ENCODE measurements around the gene HSPA12A.

HSPA12A gene

GRCh38 chr10:116667484-116667883 lies 74.9 kb downstream of the HSPA12A start:
- no peak for DNase-seq

GRCh38 chr10:116665541-116666125 lies 76.7 kb downstream of the HSPA12A start:
- DNase-seq, result no peak

DNA sequence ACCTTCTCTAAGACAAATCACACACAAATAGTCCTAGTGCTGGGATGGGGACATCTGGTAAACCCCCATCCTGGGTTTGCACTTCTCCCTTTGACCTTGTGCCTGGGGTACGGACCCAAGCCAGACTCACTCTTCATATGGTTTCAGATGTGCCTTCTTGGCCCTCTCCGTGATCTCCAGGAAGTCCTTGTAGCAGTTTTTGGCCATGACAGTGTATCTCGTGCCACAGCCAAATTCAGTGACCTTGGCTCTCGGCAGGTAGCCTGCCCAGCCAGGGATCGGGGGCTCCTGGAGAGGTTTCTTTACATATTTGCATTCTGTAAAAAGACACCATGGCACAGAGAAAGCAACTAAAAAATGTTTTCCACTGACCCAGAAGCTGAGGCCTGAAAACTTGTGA lies 77.7 kb downstream of the HSPA12A start:
- DNase-seq, result no peak

- no peak for DNase-seq
Measured at GRCh38 chr10:116663342-116663741, 79.0 kb downstream of the HSPA12A start.

DNA sequence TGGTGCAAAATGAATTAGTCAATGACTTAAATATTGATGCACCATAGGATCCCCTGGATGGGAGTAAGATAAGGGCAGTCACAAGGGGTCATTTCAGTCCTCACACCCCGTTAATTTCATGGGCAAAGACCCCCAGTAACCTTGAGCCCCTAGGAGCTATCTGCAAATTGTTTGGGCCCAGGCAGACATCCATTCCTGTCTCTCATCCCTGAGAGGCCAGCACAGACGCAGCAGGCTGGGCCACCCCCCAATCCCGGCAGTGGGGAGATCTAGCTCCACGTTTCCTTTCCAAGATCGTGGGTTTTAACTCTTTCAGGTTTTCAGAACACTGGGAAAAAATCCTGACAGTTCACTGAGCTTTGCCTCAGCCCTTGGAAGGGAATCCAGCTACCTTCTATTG lies 81.5 kb downstream of the HSPA12A start:
- DNase-seq, result no peak

GRCh38 chr10:116659049-116659670 lies 83.2 kb downstream of the HSPA12A start:
- no peak for DNase-seq

GRCh38 chr10:116657863-116658551 lies 84.4 kb downstream of the HSPA12A start:
- no peak for DNase-seq

DNA sequence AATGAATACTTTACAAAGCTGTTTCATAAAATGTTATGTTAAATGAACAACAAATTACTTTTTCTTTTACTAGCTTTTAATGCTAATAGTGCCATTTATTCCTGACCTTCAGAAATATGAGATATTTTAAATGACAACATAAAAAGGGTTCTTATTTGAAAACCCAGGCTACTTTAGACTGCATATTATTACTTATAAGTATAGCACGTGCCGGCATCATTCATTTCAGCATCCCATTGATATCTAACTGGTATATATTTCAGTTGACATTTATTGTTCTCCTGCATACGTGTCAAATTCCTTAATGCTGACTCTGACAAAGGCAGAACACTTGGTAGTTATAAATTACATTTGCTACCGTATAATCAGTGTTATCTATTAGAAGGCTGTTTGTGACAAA lies 86.3 kb downstream of the HSPA12A start:
- DNase-seq, result no peak

DNA sequence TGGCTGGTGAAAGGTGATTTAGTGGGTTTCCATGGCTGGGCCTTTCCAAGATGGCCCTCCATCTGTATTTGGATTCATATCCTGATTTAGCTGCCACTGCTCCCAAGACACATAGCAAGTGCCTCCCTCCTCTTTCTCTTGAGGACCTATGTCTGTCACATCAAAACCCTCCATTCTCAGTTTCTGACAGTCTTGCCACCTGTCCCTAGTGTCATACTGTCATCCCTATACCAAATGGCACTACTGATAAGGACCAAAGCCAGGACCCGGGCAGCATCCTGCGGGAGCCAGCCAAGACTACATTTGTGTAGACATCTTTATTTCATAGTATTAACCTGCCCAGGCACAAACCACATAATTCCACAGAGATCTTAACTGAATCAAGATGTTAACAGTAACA lies 86.8 kb downstream of the HSPA12A start:
- DNase-seq, result no peak

- no peak for DNase-seq
Measured at GRCh38 chr10:116654816-116655215, 87.5 kb downstream of the HSPA12A start.

DNA sequence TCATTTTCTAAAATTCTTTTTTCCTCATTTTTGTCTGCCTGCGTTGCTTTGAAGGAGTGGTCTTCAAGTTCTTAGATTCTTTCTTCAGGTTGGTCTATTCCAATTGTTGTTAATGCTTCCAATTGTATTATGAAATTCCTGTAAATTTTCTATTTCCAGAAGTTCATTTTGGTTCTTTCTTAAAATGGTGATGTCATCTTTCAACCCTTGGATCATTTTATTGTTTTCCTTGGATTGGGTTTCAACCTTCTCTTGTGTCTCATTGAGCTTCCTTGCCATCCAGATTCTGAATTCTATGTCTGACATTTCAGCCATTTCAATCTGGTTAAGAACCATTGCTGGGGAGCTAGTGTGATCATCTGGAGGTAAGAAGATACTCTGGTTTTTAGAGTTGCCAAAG lies 88.5 kb downstream of the HSPA12A start:
- no peak for DNase-seq

DNA sequence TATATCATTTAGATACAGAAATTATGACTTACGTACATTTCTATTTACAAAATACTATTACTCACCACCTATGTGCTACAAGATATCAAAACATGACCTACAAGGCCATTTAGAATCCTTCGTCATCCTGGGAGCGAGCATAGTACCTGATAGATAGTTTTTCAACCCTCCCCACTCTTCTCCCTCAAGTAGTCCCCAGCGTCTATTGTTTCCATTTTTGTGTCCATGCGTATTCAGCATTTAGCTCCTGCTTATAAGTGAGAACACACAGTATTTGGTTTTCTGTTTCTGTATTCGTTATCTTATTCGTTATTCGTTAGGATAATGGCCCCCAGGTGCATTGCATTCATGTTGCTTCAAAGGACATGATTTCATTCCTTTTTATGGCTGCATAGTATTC lies 93.5 kb downstream of the HSPA12A start:
- DNase-seq, result no peak

DNA sequence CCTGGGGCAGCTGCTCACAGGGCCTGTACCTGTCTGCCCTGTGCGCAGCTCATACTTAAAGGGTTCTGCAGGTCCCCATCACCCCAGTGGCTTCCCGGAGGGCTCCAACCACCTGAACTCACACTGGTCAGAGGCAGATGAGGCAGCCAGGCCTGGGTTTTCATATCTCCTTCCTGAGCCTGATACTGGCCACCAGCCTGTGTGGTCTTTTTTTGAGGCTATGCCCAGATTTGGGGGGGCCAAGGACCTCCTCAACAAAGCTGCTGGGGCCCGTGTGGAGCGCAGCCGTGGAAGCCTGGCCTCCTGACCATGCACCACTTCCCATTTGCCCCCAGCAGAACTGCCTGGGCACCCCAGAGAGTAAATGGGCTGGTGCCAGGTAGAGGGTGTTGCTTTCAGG lies 95.9 kb downstream of the HSPA12A start:
- DNase-seq, result no peak

DNA sequence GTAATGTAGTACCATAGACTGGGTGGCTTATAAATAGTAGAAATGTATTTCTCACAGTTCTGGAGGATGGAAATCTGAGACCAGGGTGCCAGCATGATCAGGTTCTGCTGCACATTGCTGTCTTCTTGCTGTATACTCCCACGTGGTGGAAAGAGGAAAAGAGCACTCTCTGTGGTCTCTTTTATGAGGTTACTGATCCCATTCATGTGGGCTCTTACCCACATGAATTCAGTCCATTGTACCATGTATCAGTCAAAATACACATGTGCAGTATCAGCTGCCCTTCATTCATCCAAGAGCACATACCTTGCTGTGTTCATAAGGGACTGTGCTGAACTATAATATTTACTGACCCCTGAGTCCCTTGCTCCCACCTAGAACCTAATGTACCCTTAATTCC lies 104.5 kb downstream of the HSPA12A start:
- DNase-seq, result no peak

DNA sequence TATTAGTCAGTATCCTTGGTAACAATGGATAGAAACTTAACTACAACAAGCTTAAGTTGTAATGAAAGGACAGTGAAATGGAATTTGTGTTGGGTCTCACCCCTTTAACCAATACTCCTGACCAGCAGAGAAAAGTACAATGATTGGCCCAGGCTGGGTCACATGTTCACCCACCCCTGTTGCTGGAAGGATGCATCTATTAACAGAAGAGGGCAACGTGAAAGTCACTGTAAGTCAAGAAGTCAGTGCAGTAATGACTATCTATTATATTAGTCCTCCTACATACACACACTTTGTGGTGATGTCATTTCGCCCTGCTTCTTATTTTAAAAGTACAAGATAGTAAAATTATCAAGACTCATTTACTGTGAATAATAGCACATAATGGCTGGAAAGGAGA lies 105.4 kb downstream of the HSPA12A start:
- DNase-seq, result no peak

DNA sequence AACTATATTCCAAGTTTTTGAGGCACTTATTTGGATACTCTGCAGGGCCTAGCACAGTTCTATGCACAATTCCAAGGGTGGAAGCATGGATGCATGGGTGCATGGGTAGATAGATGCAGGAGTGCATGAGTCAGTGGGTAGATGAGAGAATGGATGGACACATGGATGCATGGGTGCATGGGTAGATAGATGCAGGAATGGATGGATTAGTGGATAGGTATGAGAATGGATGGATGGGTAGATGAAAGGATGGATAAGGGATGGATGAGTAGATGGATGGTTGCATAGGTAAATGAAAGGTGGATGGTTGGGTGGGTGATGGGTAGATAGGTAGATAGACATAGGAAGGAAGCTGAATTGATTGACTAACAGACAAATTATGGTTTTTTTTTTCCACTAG lies 106.0 kb downstream of the HSPA12A start:
- DNase-seq, result no peak

DNA sequence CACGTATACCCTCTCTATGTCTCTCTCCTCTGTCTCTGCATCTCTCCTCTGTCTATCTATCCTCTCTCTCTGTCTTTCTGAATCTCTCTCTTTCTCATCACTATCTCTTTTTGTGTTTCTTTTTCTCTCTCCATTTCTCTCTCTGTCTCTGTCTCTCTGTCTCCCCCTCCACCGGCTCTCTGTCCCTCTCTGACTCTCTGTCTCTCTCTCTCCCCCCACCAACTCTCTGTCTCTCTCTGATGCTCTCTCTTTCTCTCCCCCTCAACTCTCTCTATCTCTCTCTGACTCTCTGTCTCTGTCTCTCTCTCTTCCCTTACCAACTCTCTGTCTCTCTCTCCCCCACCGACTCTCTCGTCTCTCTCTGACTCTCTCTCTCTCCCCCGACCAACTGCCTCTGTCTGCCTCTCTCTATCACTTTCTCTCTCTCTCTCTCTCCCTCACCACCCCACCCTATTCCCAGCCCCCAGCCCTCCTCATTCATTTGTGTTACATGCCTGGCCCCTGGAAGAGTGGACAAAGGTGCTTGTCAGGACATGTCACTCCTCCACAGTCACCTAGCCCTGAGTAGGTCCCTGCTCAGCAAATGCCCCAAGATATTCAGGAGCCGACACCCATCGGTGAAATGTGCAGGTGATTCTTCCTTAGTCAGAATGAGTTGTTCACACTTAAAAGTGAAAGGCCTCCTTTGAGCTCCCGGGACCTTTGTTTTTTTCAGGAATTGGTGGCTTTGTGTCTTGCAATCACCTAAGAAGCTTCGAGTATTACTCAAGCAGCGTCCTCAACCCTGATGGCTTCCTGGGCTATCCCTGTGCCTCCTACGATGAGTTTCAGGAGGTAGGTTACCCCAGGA lies 108.0 kb downstream of the HSPA12A start:
- no peak for DNase-seq

DNA sequence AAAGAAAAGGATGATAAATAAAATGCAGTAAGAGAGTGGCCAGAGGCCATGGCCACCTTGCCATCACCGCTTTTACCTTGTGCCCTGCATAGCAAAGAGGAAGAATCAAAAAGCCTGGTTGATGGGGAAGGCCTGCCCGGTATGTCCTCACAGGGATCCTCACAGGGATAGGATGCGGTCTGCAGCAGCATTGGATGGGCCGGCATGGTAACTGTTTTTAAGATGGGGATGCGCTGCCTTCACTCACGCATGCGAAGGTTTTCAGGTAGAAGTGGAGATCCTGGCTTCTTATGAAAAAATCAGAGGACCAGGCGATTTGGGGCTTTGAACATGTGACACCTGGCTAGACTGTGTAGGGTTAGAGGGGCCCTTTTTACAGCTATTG lies 109.2 kb downstream of the HSPA12A start:
- DNase-seq, result no peak

DNA sequence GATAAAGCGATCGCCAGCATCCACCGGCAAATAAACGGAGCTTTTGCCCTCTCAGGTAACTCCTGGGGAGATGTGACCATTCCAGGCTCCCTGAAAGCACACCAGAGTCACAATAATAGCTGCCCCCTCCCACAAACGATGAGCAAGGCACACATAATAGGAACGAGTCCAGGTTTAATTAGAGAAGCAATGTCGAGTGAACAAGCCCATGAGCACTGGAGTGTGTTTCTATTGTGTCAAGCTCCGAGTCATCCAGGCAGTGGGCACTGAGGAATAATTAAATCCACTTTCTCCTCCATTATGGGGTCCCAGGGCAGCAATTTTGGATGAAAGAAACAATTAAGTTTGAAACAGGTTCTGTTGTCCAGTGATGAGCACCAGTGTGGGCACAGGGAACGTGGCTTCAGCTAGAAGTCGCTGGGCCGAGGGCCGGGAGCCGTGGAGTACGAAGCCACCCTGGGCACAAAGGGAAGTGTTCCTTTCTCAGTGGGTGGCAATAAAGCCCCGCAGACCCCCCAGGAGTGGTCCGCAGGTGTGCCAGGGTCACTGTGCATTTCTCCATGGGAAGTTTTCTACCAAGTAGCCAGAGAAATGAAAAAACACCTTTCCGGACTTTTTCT lies 109.7 kb downstream of the HSPA12A start:
- DNase-seq, result no peak

DNA sequence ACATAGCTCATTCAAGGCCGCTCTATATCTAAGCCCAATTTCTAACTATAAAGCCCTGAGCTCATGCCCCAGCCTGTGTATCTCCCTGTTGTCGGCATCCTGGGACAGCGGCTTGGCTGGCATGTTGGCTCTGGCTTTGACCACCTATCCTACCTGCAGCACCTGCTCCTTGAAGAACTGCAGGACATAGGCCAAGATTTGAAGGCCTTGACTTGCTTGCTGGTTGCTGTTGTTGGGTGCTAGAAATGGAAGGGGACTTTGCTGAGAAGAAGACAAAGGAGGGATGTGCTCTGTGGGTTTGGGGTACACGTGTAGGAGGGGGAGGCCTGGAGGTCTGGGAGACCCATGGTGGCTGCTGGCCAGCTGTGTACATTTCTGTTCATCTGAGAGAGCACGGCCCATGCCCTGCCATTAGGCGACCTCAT lies 110.5 kb downstream of the HSPA12A start:
- no peak for DNase-seq

GRCh38 chr10:116630020-116630419 lies 112.3 kb downstream of the HSPA12A start:
- no peak for DNase-seq

DNA sequence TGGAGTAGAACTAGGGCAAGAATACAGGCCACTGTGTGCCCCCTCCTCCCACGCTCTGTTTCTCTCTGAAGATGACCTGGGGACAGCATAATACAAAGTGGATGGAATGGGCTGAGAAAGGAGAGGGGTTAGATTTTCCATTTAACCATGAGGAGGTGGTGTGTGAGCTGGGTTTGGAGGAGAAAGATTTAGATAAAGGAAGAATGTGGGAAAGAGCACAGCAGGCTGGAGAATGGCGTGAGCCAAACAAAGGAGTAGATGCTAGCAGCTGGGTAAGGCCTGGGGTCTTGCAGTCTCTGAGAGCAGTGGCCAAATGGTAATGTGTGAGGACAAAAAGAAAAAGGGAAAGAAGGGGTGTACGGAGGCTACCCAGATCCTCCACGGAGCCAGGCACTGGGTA lies 113.0 kb downstream of the HSPA12A start:
- no peak for DNase-seq

- DNase-seq, result no peak
Measured at GRCh38 chr10:116627386-116627933, 114.9 kb downstream of the HSPA12A start.

Measured in T1000 (cell line).